Measurements from ENCODE around the gene NAA20. TPM values are rescaled to one million over a fixed set of nuclear protein-coding genes. Genes with fewer than 3 reads are reported as not detected.

Gene NAA20
- total and polyA plus RNA-seq, 9 of the 15 experiments (the other 6 are each of a cell fraction or from before 2014, with no cell fraction given): 51.4 to 361 (median 84.6) TPM

GRCh38 chr20:20017001-20017843 lies at the start of gene NAA20 (continued):
- TF ChIP-seq RREB1 (CRISPR knock-in tag; IDR thresholded peaks at IDR 0.05) (peak; percentile 64; the same call in 1 of the 2 replicates), CREM (IDR thresholded peaks at IDR 0.05; ENCODE audit: low read depth) (peak; percentile 61), FOXA3 (CRISPR knock-in tag; conservative IDR thresholded peaks at IDR 0.05 in 1 of 2, IDR thresholded peaks at IDR 0.05 in 1 of 2) (no peak), NEUROD1 (IDR thresholded peaks at IDR 0.05; ENCODE audit: borderline replicate concordance, low read depth, low read length, partially characterized antibody) (peak; percentile 24), PHF8 (IDR thresholded peaks at IDR 0.05; ENCODE audit: borderline replicate concordance, low read length) (peak; percentile 72; the same call in 1 of the 2 replicates), KDM5B (IDR thresholded peaks at IDR 0.05; ENCODE audit: insufficient replicate concordance, low read depth, low read length) (peak; percentile 51), RBBP5 (IDR thresholded peaks at IDR 0.05; ENCODE audit: borderline replicate concordance, insufficient read depth, low read length, poor library complexity, severe bottlenecking) (peak; percentile 76), PHB2 (IDR thresholded peaks at IDR 0.05; ENCODE audit: low read depth) (no peak), PTBP1 (IDR thresholded peaks at IDR 0.05; ENCODE audit: low read depth, low read length) (no peak), HEY1 (CRISPR knock-in tag; IDR thresholded peaks at IDR 0.05; ENCODE audit: borderline replicate concordance) (no peak), ZSCAN29 (IDR thresholded peaks at IDR 0.05) (no peak), MYC (IDR thresholded peaks at IDR 0.05; ENCODE audit: low read depth, low read length) (peak; percentile 68), MYC (CRISPR knock-in tag; IDR thresholded peaks at IDR 0.05; ENCODE audit: borderline replicate concordance, low read depth) (no peak), CREB3L1 (IDR thresholded peaks at IDR 0.05; ENCODE audit: borderline replicate concordance, low read depth) (peak; percentile 51; the same call in 1 of the 2 replicates), HINFP (tag; conservative IDR thresholded peaks at IDR 0.05; ENCODE audit: low read depth) (no peak), NELFE (IDR thresholded peaks at IDR 0.05; ENCODE audit: insufficient read depth, insufficient read length) (no peak)

Measured in K562 (cell line).